ENCODE results near the gene YAE1.

GRCh38 chr7:39527951-39528350, 38.3 kb upstream of the YAE1 start:
- TF ChIP-seq POLR2A (IDR thresholded peaks at IDR 0.05) (no peak), POLR2AphosphoS5 (IDR thresholded peaks at IDR 0.05) (no peak), CTCF (IDR thresholded peaks at IDR 0.05) (no peak)
